ENCODE data around the gene FSD1L.

DNA sequence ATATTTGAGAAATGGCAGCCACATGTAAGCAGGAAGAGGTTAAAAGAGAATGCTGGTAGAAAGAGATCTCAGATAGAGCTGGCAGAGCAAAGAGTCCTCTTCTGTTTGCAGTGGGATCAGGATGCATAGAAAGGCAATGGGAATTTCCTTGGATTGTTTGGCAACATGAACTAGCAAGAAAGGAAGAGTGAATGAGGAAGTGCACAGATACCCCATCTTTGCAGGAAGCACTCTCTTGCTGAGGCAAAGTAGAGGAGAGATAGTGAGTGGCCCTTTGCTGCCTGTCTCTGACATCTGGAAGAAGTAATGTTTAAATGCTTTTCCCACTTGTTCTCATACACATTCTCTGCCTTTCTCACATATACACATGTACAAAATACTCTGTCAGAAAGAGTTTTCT, 124.6 kb downstream of the FSD1L start:
- TF ChIP-seq, protein P1, sequence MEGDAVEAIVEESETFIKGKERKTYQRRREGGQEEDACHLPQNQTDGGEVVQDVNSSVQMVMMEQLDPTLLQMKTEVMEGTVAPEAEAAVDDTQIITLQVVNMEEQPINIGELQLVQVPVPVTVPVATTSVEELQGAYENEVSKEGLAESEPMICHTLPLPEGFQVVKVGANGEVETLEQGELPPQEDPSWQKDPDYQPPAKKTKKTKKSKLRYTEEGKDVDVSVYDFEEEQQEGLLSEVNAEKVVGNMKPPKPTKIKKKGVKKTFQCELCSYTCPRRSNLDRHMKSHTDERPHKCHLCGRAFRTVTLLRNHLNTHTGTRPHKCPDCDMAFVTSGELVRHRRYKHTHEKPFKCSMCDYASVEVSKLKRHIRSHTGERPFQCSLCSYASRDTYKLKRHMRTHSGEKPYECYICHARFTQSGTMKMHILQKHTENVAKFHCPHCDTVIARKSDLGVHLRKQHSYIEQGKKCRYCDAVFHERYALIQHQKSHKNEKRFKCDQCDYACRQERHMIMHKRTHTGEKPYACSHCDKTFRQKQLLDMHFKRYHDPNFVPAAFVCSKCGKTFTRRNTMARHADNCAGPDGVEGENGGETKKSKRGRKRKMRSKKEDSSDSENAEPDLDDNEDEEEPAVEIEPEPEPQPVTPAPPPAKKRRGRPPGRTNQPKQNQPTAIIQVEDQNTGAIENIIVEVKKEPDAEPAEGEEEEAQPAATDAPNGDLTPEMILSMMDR (IDR thresholded peaks at IDR 0.05; ENCODE audit: low read depth, low read length), result no peak
- TF ChIP-seq EZH2phosphoT487 (IDR thresholded peaks at IDR 0.05; ENCODE audit: low read depth), result no peak

Data from OCI-LY3 (cell line).